Measurements from ENCODE around the gene KCTD14. TPM values are rescaled to one million over a fixed set of nuclear protein-coding genes. Genes with fewer than 3 reads are reported as not detected.
"Not testable (repeated sequence)": the region's sequence is repeated elsewhere in the genome, so short reads cannot be mapped to it uniquely, and the experiment has no call there.

The KCTD14 gene
- polyA plus RNA-seq, 1 experiment, result 1.8 TPM

GRCh38 chr11:78015878-78016277 lies 7.2 kb downstream of the KCTD14 start:
- CTCF ChIA-PET, result interaction anchor here (0.7 to 1.5 kb wide), 2 partner anchors 10 to 22 kb away, joined by 3 to 5 read pairs; no protein-coding TSS in a partner anchor
- Histone ChIP-seq H3K4me3 (ENCODE audit: low read depth, low read length) (no peak overlapping the region), H3K36me3 (ENCODE audit: control insufficient read depth, insufficient read depth, low read length) (no peaks in the 10 kb centered on the region), H3K27me3 (ENCODE audit: control insufficient read depth, insufficient read depth, low read length) (no peaks in the 10 kb centered on the region)
- no peak for DNase-seq (ENCODE audit: low read depth)
- POLR2A ChIA-PET, result no interaction called here
- no peak for TF ChIP-seq CTCF (IDR thresholded peaks at IDR 0.05; ENCODE audit: insufficient read depth, low read depth, low read length)

GRCh38 chr11:78014937-78015520 lies 8.0 kb downstream of the KCTD14 start:
- not testable (repeated sequence) for H3K27me3 ChIP-seq (ENCODE audit: control insufficient read depth, insufficient read depth, low read length)

GRCh38 chr11:78011301-78011700 lies 11.8 kb downstream of the KCTD14 start:
- TF ChIP-seq CTCF (IDR thresholded peaks at IDR 0.05; ENCODE audit: insufficient read depth, low read depth, low read length), result no peak
- Histone ChIP-seq H3K4me3 (ENCODE audit: low read depth, low read length) (no peak overlapping the region), H3K36me3 (ENCODE audit: control insufficient read depth, insufficient read depth, low read length) (no peaks in the 10 kb centered on the region), H3K27me3 (ENCODE audit: control insufficient read depth, insufficient read depth, low read length) (no peaks in the 10 kb centered on the region)
- ChIA-PET POLR2A (no interaction called here), CTCF (interaction anchor here (1.1 kb wide), 1 partner anchor 34 kb away, joined by 5 read pairs; no protein-coding TSS in a partner anchor)
- DNase-seq (ENCODE audit: low read depth), result no peak

More at GRCh38 chr11:78014937-78015520, 8.0 kb downstream of the KCTD14 start:
- CTCF ChIA-PET, result interaction anchor here (1.5 kb wide), 1 partner anchor 23 kb away, joined by 3 read pairs; no protein-coding TSS in a partner anchor
- H3K4me3 ChIP-seq (ENCODE audit: low read depth, low read length); DNase-seq (ENCODE audit: low read depth); POLR2A ChIA-PET; H3K36me3 ChIP-seq (ENCODE audit: control insufficient read depth, insufficient read depth, low read length): not testable (repeated sequence)

- no peak for DNase-seq (ENCODE audit: low read depth)
- no peaks in the 10 kb centered on the region for H3K36me3 ChIP-seq (ENCODE audit: control insufficient read depth, insufficient read depth, low read length)
- no peak overlapping the region for H3K4me3 ChIP-seq (ENCODE audit: low read depth, low read length)
- no peak for TF ChIP-seq CTCF (IDR thresholded peaks at IDR 0.05; ENCODE audit: insufficient read depth, low read depth, low read length)
- ChIA-PET CTCF (interaction anchor here (1.1 kb wide), 1 partner anchor 35 kb away, joined by 5 read pairs; no protein-coding TSS in a partner anchor), POLR2A (no interaction called here)
- H3K27me3 ChIP-seq (ENCODE audit: control insufficient read depth, insufficient read depth, low read length), result no peaks in the 10 kb centered on the region
These were observed 12.3 kb downstream of the KCTD14 start for GRCh38 chr11:78010755-78011154.

GRCh38 chr11:78010304-78010703 lies 12.8 kb downstream of the KCTD14 start:
- ChIA-PET POLR2A (no interaction called here), CTCF (interaction anchor here (0.8 to 1.0 kb wide), 2 partner anchors 11 to 36 kb away, joined by 3 read pairs; no protein-coding TSS in a partner anchor)
- H3K36me3 ChIP-seq (ENCODE audit: control insufficient read depth, insufficient read depth, low read length), result no peaks in the 10 kb centered on the region
- TF ChIP-seq CTCF (IDR thresholded peaks at IDR 0.05; ENCODE audit: insufficient read depth, low read depth, low read length), result no peak
- no peak overlapping the region for H3K4me3 ChIP-seq (ENCODE audit: low read depth, low read length)
- DNase-seq (ENCODE audit: low read depth), result no peak
- H3K27me3 ChIP-seq (ENCODE audit: control insufficient read depth, insufficient read depth, low read length), result no peaks in the 10 kb centered on the region

- ChIA-PET CTCF (interaction anchor here (0.8 to 1.0 kb wide), 2 partner anchors 9 to 37 kb away, joined by 3 read pairs; no protein-coding TSS in a partner anchor), POLR2A (no interaction called here)
- no peak for DNase-seq (ENCODE audit: low read depth)
- TF ChIP-seq CTCF (IDR thresholded peaks at IDR 0.05; ENCODE audit: insufficient read depth, low read depth, low read length), result no peak
- Histone ChIP-seq H3K36me3 (ENCODE audit: control insufficient read depth, insufficient read depth, low read length) (no peaks in the 10 kb centered on the region), H3K27me3 (ENCODE audit: control insufficient read depth, insufficient read depth, low read length) (no peaks in the 10 kb centered on the region; the same call in 1 of the 2 replicates), H3K4me3 (ENCODE audit: low read depth, low read length) (no peak overlapping the region)
These were observed 14.0 kb downstream of the KCTD14 start for GRCh38 chr11:78009062-78009461.
